ENCODE results near the gene KREMEN1.

- no peak for TF ChIP-seq CTCF (IDR thresholded peaks at IDR 0.05)
- no peak for TF ChIP-seq POLR2AphosphoS5 (IDR thresholded peaks at IDR 0.05; ENCODE audit: low read depth, low read length)
- no peak for TF ChIP-seq REST (IDR thresholded peaks at IDR 0.05; ENCODE audit: insufficient read depth in 1 of 2, low read depth in 2 of 2, low read length in 1 of 2)
- no peak for TF ChIP-seq SIN3A (IDR thresholded peaks at IDR 0.05; ENCODE audit: borderline replicate concordance, insufficient read depth, low read depth, low read length)
Observed at GRCh38 chr22:29061773-29062172, 11.1 kb upstream of the KREMEN1 start, which contains the start of gene C22orf31.
